ENCODE results near the gene LIN52. TPM values are rescaled to one million over a fixed set of nuclear protein-coding genes. Genes with fewer than 3 reads are reported as not detected.

Gene LIN52
- total RNA-seq, 3 donors from 2014 or later = 11.1 to 13.0 (median 11.4) TPM

- Histone ChIP-seq H3K27ac (no peak overlapping the region), H3K36me3 (no peaks in the 10 kb centered on the region), H3K4me3 (no peak overlapping the region), H3K27me3 (no peaks in the 10 kb centered on the region), H3K9me3 (no peaks in the 10 kb centered on the region), H3K4me1 (no peaks in the 10 kb centered on the region)
- no peak for TF ChIP-seq POLR2AphosphoS5 (IDR thresholded peaks at IDR 0.05)
- TF ChIP-seq CTCF (IDR thresholded peaks at IDR 0.05) = no peak
- TF ChIP-seq POLR2A (IDR thresholded peaks at IDR 0.05) = no peak
- no peak for DNase-seq (ENCODE audit: low spot score in 2 of 2)
- intact Hi-C loops (cut with DNase I; ENCODE audit: low total_unique reads) = no loop called here
Observed at GRCh38 chr14:74045522-74045921, 39.2 kb upstream of the LIN52 start.

GRCh38 chr14:74048281-74048680 lies 36.5 kb upstream of the LIN52 start:
- H3K27me3 ChIP-seq = no peaks in the 10 kb centered on the region
- no peak overlapping the region for H3K4me3 ChIP-seq
- TF ChIP-seq POLR2A (IDR thresholded peaks at IDR 0.05) (no peak), POLR2AphosphoS5 (IDR thresholded peaks at IDR 0.05) (no peak), CTCF (IDR thresholded peaks at IDR 0.05) (no peak)
- no peak for DNase-seq (ENCODE audit: low spot score in 2 of 2)
- intact Hi-C loops (cut with DNase I; ENCODE audit: low total_unique reads) = no loop called here
- H3K36me3 ChIP-seq = no peaks in the 10 kb centered on the region
- H3K4me1 ChIP-seq = no peaks in the 10 kb centered on the region
- H3K27ac ChIP-seq = no peak overlapping the region
- no peaks in the 10 kb centered on the region for H3K9me3 ChIP-seq

- no peaks in the 10 kb centered on the region for H3K4me1 ChIP-seq
- no peaks in the 10 kb centered on the region for H3K9me3 ChIP-seq
- H3K27me3 ChIP-seq = no peaks in the 10 kb centered on the region
- H3K36me3 ChIP-seq = no peaks in the 10 kb centered on the region
- TF ChIP-seq POLR2AphosphoS5 (IDR thresholded peaks at IDR 0.05) = no peak
- H3K27ac ChIP-seq = no peak overlapping the region
- intact Hi-C loops (cut with DNase I; ENCODE audit: low total_unique reads) = no loop called here
- no peak overlapping the region for H3K4me3 ChIP-seq
- no peak for DNase-seq (ENCODE audit: low spot score in 2 of 2)
Observed at GRCh38 chr14:74049876-74050495, 34.8 kb upstream of the LIN52 start.

- intact Hi-C loops (cut with DNase I; ENCODE audit: low total_unique reads) = no loop called here
- no peaks in the 10 kb centered on the region for H3K36me3 ChIP-seq
- H3K9me3 ChIP-seq = no peaks in the 10 kb centered on the region
Observed at GRCh38 chr14:74062809-74063150, 22.0 kb upstream of the LIN52 start.

GRCh38 chr14:74064426-74064825 lies 20.3 kb upstream of the LIN52 start:
- no peak for TF ChIP-seq POLR2A (IDR thresholded peaks at IDR 0.05)
- TF ChIP-seq POLR2AphosphoS5 (IDR thresholded peaks at IDR 0.05) = no peak
- no peak for TF ChIP-seq CTCF (IDR thresholded peaks at IDR 0.05)
- no peak for DNase-seq (ENCODE audit: low spot score in 2 of 2)
- H3K36me3 ChIP-seq = no peaks in the 10 kb centered on the region
- H3K4me3 ChIP-seq = no peak overlapping the region
- H3K27me3 ChIP-seq = no peaks in the 10 kb centered on the region
- H3K9me3 ChIP-seq = no peaks in the 10 kb centered on the region
- H3K4me1 ChIP-seq = no peaks in the 10 kb centered on the region
- intact Hi-C loops (cut with DNase I; ENCODE audit: low total_unique reads) = no loop called here
- no peak overlapping the region for H3K27ac ChIP-seq

More at GRCh38 chr14:74062809-74063150, 22.0 kb upstream of the LIN52 start:
- H3K27me3 ChIP-seq = no peaks in the 10 kb centered on the region
- DNase-seq (ENCODE audit: low spot score in 2 of 2) = no peak
- no peak overlapping the region for H3K4me3 ChIP-seq
- TF ChIP-seq POLR2AphosphoS5 (IDR thresholded peaks at IDR 0.05) (no peak), CTCF (IDR thresholded peaks at IDR 0.05) (no peak), POLR2A (IDR thresholded peaks at IDR 0.05) (no peak)
- H3K27ac ChIP-seq = no peak overlapping the region
- H3K4me1 ChIP-seq = no peaks in the 10 kb centered on the region

- DNase-seq (ENCODE audit: low spot score in 2 of 2) = no peak
- Histone ChIP-seq H3K27ac (no peak overlapping the region), H3K4me3 (no peak overlapping the region), H3K27me3 (no peaks in the 10 kb centered on the region), H3K4me1 (no peaks in the 10 kb centered on the region), H3K36me3 (no peaks in the 10 kb centered on the region), H3K9me3 (no peaks in the 10 kb centered on the region)
- TF ChIP-seq CTCF (IDR thresholded peaks at IDR 0.05) (no peak), POLR2A (IDR thresholded peaks at IDR 0.05) (no peak), POLR2AphosphoS5 (IDR thresholded peaks at IDR 0.05) (no peak)
- intact Hi-C loops (cut with DNase I; ENCODE audit: low total_unique reads) = no loop called here
Observed at GRCh38 chr14:74064883-74065282, 19.9 kb upstream of the LIN52 start.

Measured in breast epithelium (tissue), 4 donors.